ENCODE data around the gene MRPL34. TPM values are rescaled to one million over a fixed set of nuclear protein-coding genes. Genes with fewer than 3 reads are reported as not detected.
A peak's percentile ranks its signal among the peaks of the same experiment; 100 is the strongest.

MRPL34 gene
- total RNA-seq, 4 donors from 2014 or later = 91.1 to 97.2 (median 92.8) TPM

DNA sequence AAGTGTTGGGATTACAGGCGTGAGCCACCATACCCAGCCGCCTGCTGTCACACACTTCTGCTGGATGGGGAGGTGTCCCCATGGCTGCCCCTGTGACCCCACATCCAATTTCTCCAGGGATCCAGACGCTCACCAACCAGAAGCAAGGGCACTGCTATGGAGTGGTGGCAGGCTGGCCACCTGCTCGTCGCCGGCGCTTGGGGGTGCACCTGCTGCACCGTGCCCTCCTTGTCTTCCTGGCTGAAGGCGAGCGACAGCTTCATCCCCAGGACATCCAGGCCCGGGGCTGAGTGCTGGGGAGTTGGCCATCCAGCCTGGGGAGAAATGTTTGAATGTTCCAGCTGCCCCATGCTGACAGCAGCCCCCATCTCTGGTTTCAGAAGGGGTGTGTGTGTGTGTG lies 19.4 kb upstream of the MRPL34 start:
- TF ChIP-seq, protein P1, sequence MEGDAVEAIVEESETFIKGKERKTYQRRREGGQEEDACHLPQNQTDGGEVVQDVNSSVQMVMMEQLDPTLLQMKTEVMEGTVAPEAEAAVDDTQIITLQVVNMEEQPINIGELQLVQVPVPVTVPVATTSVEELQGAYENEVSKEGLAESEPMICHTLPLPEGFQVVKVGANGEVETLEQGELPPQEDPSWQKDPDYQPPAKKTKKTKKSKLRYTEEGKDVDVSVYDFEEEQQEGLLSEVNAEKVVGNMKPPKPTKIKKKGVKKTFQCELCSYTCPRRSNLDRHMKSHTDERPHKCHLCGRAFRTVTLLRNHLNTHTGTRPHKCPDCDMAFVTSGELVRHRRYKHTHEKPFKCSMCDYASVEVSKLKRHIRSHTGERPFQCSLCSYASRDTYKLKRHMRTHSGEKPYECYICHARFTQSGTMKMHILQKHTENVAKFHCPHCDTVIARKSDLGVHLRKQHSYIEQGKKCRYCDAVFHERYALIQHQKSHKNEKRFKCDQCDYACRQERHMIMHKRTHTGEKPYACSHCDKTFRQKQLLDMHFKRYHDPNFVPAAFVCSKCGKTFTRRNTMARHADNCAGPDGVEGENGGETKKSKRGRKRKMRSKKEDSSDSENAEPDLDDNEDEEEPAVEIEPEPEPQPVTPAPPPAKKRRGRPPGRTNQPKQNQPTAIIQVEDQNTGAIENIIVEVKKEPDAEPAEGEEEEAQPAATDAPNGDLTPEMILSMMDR (IDR thresholded peaks at IDR 0.05) = no peak
- TF ChIP-seq POLR2A (IDR thresholded peaks at IDR 0.05) = no peak
- Histone ChIP-seq H3K27me3 (peaks cover 0 to 28% (median 2%) of the 10 kb centered on the region in 4 donors), H3K36me3 (no peaks in the 10 kb centered on the region), H3K9me3 (no peaks in the 10 kb centered on the region), H3K4me1 (peaks cover 14 to 24% (median 16%) of the 10 kb centered on the region in 3 donors), H3K4me3 (no peak overlapping the region), H3K27ac (no peak overlapping the region)
- intact Hi-C loops (cut with DNase I) = loop anchor here (10.0 kb wide), 1 partner anchor 81 kb away; no protein-coding TSS in a partner anchor
- DNase-seq = no peak
- WGBS, 2 donors = 100% methylated on average over 1 to 2 of the region's 11 CpGs

DNA sequence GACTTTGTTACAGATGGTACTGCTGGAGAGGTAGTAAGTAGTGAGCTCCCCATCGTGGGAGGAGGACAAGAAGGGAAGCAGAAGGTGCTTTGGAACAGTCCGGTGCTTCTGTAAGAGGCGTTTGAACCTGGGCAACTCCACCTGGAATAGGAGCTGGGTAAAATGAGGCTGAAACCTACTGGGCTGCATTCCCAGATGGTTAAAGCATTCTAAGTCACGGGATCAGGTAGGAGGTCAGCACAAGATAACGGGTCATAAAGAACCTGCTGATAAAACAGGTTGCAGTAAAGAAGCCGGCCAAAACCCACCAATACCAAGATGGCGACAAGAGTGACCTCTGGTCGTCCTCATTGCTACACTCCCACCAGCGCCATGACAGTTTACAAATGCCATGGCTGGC lies 18.9 kb upstream of the MRPL34 start:
- 84 to 85% methylated on average over 8 to 9 of the region's 9 CpGs for WGBS, 2 donors
- no peaks in the 10 kb centered on the region for H3K9me3 ChIP-seq
- DNase-seq = no peak
- TF ChIP-seq, protein P1 (IDR thresholded peaks at IDR 0.05) = no peak
- no peak for TF ChIP-seq POLR2A (IDR thresholded peaks at IDR 0.05)
- no peak overlapping the region for H3K27ac ChIP-seq
- no peak overlapping the region for H3K4me3 ChIP-seq
- intact Hi-C loops (cut with DNase I) = loop anchor here (10.0 kb wide), 1 partner anchor 82 kb away; no protein-coding TSS in a partner anchor
- peaks cover 11 to 20% (median 12%) of the 10 kb centered on the region in 3 donors for H3K4me1 ChIP-seq
- H3K27me3 ChIP-seq = peaks cover 0 to 23% (median under 1%) of the 10 kb centered on the region in 4 donors
- no peaks in the 10 kb centered on the region for H3K36me3 ChIP-seq

DNA sequence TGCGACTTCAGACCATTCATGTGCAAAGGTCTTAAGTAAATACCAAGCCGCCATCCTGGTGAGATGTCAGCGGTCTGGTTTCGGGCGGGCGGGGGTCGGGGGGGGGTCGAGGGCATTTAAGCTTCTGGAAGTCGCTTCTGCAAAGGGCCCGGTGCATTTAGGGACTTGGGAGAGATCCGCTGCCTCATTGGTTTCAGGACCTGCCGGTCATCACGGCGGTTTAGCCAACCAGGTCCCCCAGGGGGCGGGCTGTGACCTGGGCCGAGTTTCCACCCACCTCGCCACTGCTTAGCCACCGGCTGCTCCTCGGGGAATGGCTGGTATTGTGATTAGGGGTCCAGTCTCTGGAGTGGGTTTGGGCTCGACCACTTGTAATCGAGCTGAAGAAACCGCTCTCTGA lies 16.2 kb upstream of the MRPL34 start:
- H3K36me3 ChIP-seq = peaks cover 0 to 6% (median 0%) of the 10 kb centered on the region in 3 donors
- H3K27ac ChIP-seq = no peak overlapping the region
- H3K4me1 ChIP-seq = peaks cover 8 to 34% (median 8%) of the 10 kb centered on the region in 3 donors
- no peak overlapping the region for H3K4me3 ChIP-seq
- no peak for DNase-seq
- intact Hi-C loops (cut with DNase I) = loop anchor here (10.0 kb wide), 1 partner anchor 85 kb away; no protein-coding TSS in a partner anchor
- peaks cover 0 to 11% (median 0%) of the 10 kb centered on the region in 4 donors for H3K27me3 ChIP-seq
- WGBS, 2 donors = 15 to 38% methylated on average over 7 to 15 of the region's 22 CpGs
- no peaks in the 10 kb centered on the region for H3K9me3 ChIP-seq
- TF ChIP-seq, protein P1 (IDR thresholded peaks at IDR 0.05) = peak in 1 of 6 experiments; percentile 10
- TF ChIP-seq POLR2A (IDR thresholded peaks at IDR 0.05) = no peak

DNA sequence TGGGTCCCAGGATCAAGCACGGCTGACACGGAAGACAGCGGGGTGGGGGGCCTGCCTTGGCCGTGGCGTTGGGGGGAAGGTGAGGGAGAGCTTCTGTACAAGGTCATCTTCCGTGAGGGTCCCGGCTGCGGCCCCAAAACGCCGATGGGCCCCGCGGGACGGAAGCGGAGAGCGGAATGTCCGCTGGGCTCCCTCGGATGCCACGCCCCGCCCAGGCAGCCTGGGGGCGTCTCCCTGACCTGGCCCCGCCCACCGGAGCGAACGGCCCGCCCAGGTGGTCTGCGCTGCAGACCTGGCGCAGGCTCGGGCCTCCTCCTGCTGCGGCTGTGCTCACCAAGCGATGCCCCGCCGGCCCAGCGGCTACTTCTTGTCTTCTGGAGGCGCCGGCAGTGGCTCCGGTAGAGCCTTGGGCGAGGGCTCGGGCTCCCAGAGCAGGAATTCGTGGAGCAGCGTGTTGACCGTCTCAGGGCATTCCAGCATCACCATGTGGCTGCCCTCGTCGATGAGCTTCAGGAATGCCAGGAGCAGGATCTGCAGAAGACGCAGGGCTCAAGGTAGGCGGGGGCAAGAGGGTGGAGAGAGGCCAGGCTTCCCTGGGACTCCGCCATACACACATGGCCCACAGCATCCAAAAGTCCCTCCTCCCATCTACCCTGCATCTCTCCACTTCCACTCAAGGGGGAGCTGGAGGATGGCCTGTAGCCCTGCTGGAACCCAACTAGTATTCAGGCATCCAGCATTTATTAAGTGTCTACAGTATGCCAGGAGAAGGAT lies 13.2 kb upstream of the MRPL34 start:
- TF ChIP-seq, protein P1 (IDR thresholded peaks at IDR 0.05) = peak; percentile 60 to 85 (median 66)
- peak in 1 of 4 donors; percentile 34 for TF ChIP-seq POLR2A (IDR thresholded peaks at IDR 0.05)
- Histone ChIP-seq H3K36me3 (peaks cover 0 to 7% (median 0%) of the 10 kb centered on the region in 3 donors), H3K4me3 (peak overlapping the region; percentile 54 to 72 (median 65)), H3K4me1 (peaks cover 8 to 34% (median 8%) of the 10 kb centered on the region in 3 donors), H3K27ac (peak overlapping the region; percentile 68 to 88 (median 79)), H3K9me3 (no peaks in the 10 kb centered on the region), H3K27me3 (peaks cover 0 to 11% (median 0%) of the 10 kb centered on the region in 4 donors)
- intact Hi-C loops (cut with DNase I) = loop anchor here (10.0 kb wide), 1 partner anchor 92 kb away; no protein-coding TSS in a partner anchor
- no peak for DNase-seq
- WGBS, 2 donors = 0% methylated on average over 2 to 16 of the region's 46 CpGs

DNA sequence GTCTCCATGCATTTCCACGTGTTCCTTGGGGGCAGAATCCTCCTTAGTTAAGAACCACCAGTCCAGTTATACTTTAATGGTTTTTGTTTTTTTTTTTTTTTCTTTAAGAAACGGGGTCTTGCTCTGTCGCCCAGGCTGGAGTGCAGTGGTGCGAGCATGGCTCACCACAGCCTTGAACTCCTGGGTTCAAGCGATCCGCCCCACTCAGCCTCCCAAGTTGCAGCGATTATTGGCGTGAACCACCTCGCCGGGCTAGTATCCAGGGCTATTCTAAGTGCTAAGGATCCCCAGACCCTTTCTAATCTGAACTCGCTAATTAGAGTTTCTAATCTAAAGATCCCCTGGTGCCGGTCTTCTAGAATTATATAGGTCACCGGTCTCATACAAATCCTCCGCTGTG lies 12.1 kb upstream of the MRPL34 start:
- Histone ChIP-seq H3K27ac (no peak overlapping the region), H3K9me3 (no peaks in the 10 kb centered on the region), H3K4me1 (peaks cover 8 to 34% (median 8%) of the 10 kb centered on the region in 3 donors), H3K4me3 (no peak overlapping the region), H3K36me3 (peaks cover 0 to 18% (median 0%) of the 10 kb centered on the region in 3 donors), H3K27me3 (peaks cover 0 to 9% (median 0%) of the 10 kb centered on the region in 4 donors)
- TF ChIP-seq, protein P1 (IDR thresholded peaks at IDR 0.05) = no peak
- no peak for TF ChIP-seq POLR2A (IDR thresholded peaks at IDR 0.05)
- 83 to 93% methylated on average over 12 to 14 of the region's 14 CpGs for WGBS, 2 donors
- intact Hi-C loops (cut with DNase I) = loop anchor here (10.0 kb wide), 1 partner anchor 91 kb away; no protein-coding TSS in a partner anchor
- DNase-seq = no peak

All from esophagus squamous epithelium (tissue), 5 donors.